Progenitor cell of endocrine pancreas (in vitro differentiated cells): ENCODE measurements around the gene MRPL9. TPM values are rescaled to one million over a fixed set of nuclear protein-coding genes. Genes with fewer than 3 reads are reported as not detected.

Experiments
- DNase-seq: peaks from one replicate; pipeline ENCODE4 v3.0.0; 2021; ENCODE audit warnings: low spot score; ENCODE audit not compliant: unreplicated experiment
- H3K27ac Mint-ChIP-seq: 2 replicates; pipeline ENCODE4 v1.8.0; 2021; ENCODE audit warnings: mild to moderate bottlenecking, moderate library complexity, mixed read lengths
- H3K27me3 Mint-ChIP-seq: 2 replicates; pipeline ENCODE4 v1.8.0; 2021; ENCODE audit warnings: mixed read lengths
- H3K36me3 Mint-ChIP-seq: 2 replicates; pipeline ENCODE4 v1.8.0; 2022; ENCODE audit warnings: mixed read lengths; ENCODE audit not compliant: insufficient read depth
- H3K4me1 Mint-ChIP-seq: 2 replicates; pipeline ENCODE4 v1.8.0; 2021; ENCODE audit warnings: low read depth, mixed read lengths
- H3K4me3 Mint-ChIP-seq: 2 replicates; pipeline ENCODE4 v1.8.0; 2021; ENCODE audit warnings: low read depth, mild to moderate bottlenecking, moderate library complexity, mixed read lengths
- H3K9me3 Mint-ChIP-seq: 2 replicates; pipeline ENCODE4 v1.8.0; 2021; ENCODE audit warnings: low read depth, mixed read lengths
- total RNA-seq: library from RNA; stranded (reverse); gene quantifications from 2 replicates; pipeline ENCODE4 v1.2.1, GENCODE V29; 2021
- TF ChIP-seq, protein P1 (sequence below): fragments of 200-600 bp; sonication (generic); IDR thresholded peaks from one replicate; pipeline ENCODE4 v1.5.0; 2021; ENCODE audit warnings: antibody characterized with exemption, mild to moderate bottlenecking; ENCODE audit not compliant: unreplicated experiment

MRPL9 gene
- total RNA-seq, 1 donor from 2014 or later, result 79.4 TPM

DNA sequence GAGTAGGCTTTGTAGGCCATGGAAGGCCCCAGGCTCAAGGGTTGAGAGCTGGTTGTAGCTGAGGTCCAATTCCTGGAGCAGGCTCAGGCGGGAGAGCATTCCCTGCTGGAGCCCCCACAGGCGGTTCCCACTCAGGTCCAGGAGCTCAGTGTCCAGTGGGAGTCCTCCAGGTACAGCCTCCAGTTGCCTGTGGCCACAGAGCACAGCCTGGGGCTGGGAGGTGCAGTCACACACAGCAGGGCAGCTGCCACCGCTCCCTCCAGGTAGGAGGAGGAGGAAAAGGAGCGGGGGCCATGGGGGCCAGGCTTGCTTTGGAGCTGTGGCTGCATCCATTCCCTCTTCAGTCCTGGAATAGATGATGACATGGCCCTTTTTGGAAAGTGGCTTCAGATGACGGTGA lies 39.1 kb upstream of the MRPL9 start:
- H3K9me3 Mint-ChIP-seq, result no peaks in the 10 kb centered on the region
- H3K4me3 Mint-ChIP-seq, result no peak overlapping the region
- H3K27me3 Mint-ChIP-seq, result peaks cover 40% of the 10 kb centered on the region
- no peaks in the 10 kb centered on the region for H3K36me3 Mint-ChIP-seq
- no peaks in the 10 kb centered on the region for H3K4me1 Mint-ChIP-seq
- TF ChIP-seq, protein P1, sequence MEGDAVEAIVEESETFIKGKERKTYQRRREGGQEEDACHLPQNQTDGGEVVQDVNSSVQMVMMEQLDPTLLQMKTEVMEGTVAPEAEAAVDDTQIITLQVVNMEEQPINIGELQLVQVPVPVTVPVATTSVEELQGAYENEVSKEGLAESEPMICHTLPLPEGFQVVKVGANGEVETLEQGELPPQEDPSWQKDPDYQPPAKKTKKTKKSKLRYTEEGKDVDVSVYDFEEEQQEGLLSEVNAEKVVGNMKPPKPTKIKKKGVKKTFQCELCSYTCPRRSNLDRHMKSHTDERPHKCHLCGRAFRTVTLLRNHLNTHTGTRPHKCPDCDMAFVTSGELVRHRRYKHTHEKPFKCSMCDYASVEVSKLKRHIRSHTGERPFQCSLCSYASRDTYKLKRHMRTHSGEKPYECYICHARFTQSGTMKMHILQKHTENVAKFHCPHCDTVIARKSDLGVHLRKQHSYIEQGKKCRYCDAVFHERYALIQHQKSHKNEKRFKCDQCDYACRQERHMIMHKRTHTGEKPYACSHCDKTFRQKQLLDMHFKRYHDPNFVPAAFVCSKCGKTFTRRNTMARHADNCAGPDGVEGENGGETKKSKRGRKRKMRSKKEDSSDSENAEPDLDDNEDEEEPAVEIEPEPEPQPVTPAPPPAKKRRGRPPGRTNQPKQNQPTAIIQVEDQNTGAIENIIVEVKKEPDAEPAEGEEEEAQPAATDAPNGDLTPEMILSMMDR, result no peak
- no peak overlapping the region for H3K27ac Mint-ChIP-seq
- no peak for DNase-seq

DNA sequence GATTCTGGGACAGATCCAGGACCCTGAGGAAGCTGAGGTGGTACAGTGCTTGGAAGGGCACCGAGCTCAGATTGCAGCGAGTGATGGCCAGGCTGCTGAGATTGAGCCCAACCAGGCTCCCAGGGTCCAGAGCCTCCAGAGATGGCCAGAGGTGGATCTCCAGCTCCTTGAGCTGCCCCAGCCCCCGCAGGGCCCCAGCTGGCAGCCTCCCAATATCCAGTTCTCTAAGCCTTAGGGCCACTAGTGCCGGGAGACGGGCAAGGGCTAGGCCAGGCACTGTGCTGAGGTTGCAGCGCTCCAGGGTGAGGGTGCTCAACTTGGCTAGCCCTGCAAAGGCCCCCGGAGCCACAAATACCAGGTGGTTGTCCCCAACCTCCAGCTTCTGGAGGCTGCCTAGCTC lies 38.5 kb upstream of the MRPL9 start:
- peaks cover 40% of the 10 kb centered on the region for H3K27me3 Mint-ChIP-seq
- H3K9me3 Mint-ChIP-seq, result no peaks in the 10 kb centered on the region
- no peaks in the 10 kb centered on the region for H3K4me1 Mint-ChIP-seq
- TF ChIP-seq, protein P1, result no peak
- DNase-seq, result no peak
- H3K36me3 Mint-ChIP-seq, result no peaks in the 10 kb centered on the region
- H3K27ac Mint-ChIP-seq, result no peak overlapping the region
- H3K4me3 Mint-ChIP-seq, result no peak overlapping the region

GRCh38 chr1:151801310-151801820 lies 38.1 kb upstream of the MRPL9 start:
- DNase-seq, result no peak
- Mint-ChIP-seq H3K4me3 (no peak overlapping the region), H3K27me3 (peaks cover 37% of the 10 kb centered on the region), H3K4me1 (no peaks in the 10 kb centered on the region), H3K36me3 (no peaks in the 10 kb centered on the region), H3K9me3 (no peaks in the 10 kb centered on the region), H3K27ac (no peak overlapping the region)
- TF ChIP-seq, protein P1, result no peak

DNA sequence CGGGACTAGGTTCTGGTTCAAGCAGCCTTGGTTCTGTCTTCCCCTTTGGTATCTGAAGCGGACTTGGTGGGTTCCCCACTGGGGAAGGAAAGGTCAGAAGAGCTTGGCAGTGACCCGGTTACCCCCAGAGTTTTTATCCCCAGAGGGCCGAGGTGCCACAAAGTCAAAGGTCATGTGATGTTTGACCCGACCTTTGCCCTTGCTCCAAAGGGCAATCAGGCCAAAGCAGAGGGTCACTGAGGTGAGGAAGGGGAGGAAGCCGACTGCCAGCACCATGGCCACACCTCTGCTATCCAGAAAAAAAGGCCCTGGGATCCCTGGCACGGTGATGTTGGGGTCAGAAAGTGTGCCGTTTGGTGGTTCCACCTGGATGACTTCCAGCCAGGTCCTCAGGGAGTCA lies 37.5 kb upstream of the MRPL9 start:
- Mint-ChIP-seq H3K27ac (no peak overlapping the region), H3K4me3 (no peak overlapping the region), H3K36me3 (no peaks in the 10 kb centered on the region), H3K4me1 (no peaks in the 10 kb centered on the region), H3K9me3 (no peaks in the 10 kb centered on the region), H3K27me3 (peaks cover 34% of the 10 kb centered on the region)
- TF ChIP-seq, protein P1, result no peak
- DNase-seq, result no peak

DNA sequence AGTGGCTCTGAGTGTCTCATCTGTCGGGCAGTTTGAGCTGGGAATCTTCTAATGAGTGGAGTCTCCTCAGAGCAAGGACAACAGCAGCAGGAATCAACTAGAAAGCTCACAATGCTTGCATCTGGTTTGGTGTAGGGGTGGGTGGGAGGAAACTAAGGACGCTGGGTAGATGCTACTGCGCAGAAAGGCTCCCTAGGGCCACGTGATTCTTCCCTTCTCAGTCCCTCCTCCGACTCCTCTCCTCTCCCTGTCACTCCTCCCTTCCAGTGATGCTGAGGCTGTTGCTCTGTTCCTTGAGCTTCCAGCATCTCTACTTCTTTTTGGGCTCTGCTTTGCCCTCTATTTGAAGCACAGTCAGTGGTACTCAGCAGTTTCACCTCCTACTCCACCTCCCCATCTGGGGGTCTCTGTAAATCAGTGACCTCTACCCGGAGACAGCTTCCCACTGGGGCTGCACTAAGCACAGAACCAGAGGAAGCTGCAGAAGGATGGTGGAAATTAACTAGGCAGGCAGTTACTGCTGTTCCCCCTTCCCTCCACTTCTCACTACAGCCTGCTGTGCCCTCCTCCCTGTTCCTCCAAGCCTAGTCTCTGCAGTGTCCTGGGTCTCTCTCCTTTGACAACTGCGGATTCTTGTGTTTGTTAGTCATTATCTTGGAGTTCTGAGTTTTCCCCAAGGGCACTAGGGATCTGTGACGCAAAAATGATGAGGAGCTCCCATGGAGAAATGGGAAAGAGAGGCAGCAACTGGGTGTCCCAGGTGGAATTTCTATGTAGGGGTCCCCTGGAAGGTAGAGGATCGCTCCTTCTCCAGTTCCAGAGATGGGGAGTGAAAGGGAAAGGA lies 36.1 kb upstream of the MRPL9 start:
- H3K4me3 Mint-ChIP-seq, result no peak overlapping the region
- no peaks in the 10 kb centered on the region for H3K9me3 Mint-ChIP-seq
- DNase-seq, result no peak
- no peaks in the 10 kb centered on the region for H3K36me3 Mint-ChIP-seq
- H3K27ac Mint-ChIP-seq, result no peak overlapping the region
- H3K4me1 Mint-ChIP-seq, result no peaks in the 10 kb centered on the region
- H3K27me3 Mint-ChIP-seq, result peaks cover 29% of the 10 kb centered on the region
- TF ChIP-seq, protein P1, result no peak
